HCT116 (cell line): ENCODE results near the gene GPD1L. TPM values are rescaled to one million over a fixed set of nuclear protein-coding genes. Genes with fewer than 3 reads are reported as not detected.

Experiments
- ATAC-seq: fragments of 200-7000 bp; cut with Tn5 transposase; 2 replicates; pipeline ENCODE4 v1.9.1; 2020; ENCODE audit warnings: mild to moderate bottlenecking, moderate library complexity
- BruUV-seq: library from RNA; stranded (reverse); fragments of 400-500 nt; replicated peaks from 2 replicates; lab custom pipeline; 2021; lab: Mats Ljungman, UMichigan
- CTCF ChIA-PET: fragments of 300-600 bp; sonication (Branson Sonifier 250); formaldehyde crosslinking; loops from one replicate; lab custom pipeline; 2021; ENCODE audit warnings: antibody characterized with exemption; lab: Charles Lee
- POLR2A ChIA-PET: fragments of 300-600, 350-600 bp; sonication (Branson Sonifier 250); formaldehyde crosslinking; loops from one replicate; lab custom pipeline; 2021; ENCODE audit warnings: antibody characterized with exemption; lab: Charles Lee
- RAD21 ChIA-PET, 2 experiments: fragments of 300-600 bp; sonication (Branson Sonifier 250); formaldehyde crosslinking; loops; one replicate each; lab custom pipeline; 2023; ENCODE audit warnings: low total read pairs in 2 of 2; ENCODE audit not compliant: uncharacterized antibody in 2 of 2, unreplicated experiment in 2 of 2, low non-redundant PET in 1 of 2; lab: Charles Lee
- DNase-seq: peaks from one replicate; pipeline ENCODE4 v3.0.0-alpha.2; 2010; ENCODE audit warnings: low read depth, low spot score
- H2AFZ ChIP-seq: fragments of 200-600 bp; shearing (Covaris generic), sonication (generic); 2 replicates; pipeline ENCODE4 v1.6.1; 2017; ENCODE audit warnings: low read depth, mixed run types, mixed read lengths, antibody characterized with exemption, low read length; ENCODE audit not compliant: poor library complexity, severe bottlenecking
- H3K27ac ChIP-seq: 2 replicates; pipeline ENCODE4 v1.5.1; 2012; ENCODE audit warnings: low read depth, low read length
- H3K27me3 ChIP-seq: fragments of 200-600 bp; sonication (generic); 2 replicates; pipeline ENCODE4 v1.6.1; 2016; ENCODE audit warnings: mixed run types, low read length, mixed read lengths; ENCODE audit not compliant: insufficient read depth
- H3K36me3 ChIP-seq, 2 experiments: fragments of 200-500 bp in 1 of 2; fragments of 200-600 bp in 1 of 2; sonication (Bioruptor generic) in 1 of 2; sonication (generic) in 1 of 2; 2 replicates each; pipeline versions ENCODE4 v1.5.1 to v1.6.1; 2014 to 2016; ENCODE audit warnings: low read length in 2 of 2, inconsistent platforms in 1 of 2, mixed read lengths in 1 of 2, mixed run types in 1 of 2; ENCODE audit not compliant: insufficient read depth in 2 of 2, control insufficient read depth in 1 of 2
- H3K4me1 ChIP-seq, 2 experiments: fragments of 200-600 bp in 1 of 2; sonication (generic) in 1 of 2; 2 replicates each; pipeline versions ENCODE4 v1.5.1 to v1.6.1; 2012 to 2017; ENCODE audit warnings: low read length in 2 of 2, inconsistent platforms in 1 of 2, mild to moderate bottlenecking in 1 of 2, mixed read lengths in 1 of 2, mixed run types in 1 of 2, moderate library complexity in 1 of 2; ENCODE audit not compliant: insufficient read depth in 2 of 2, control insufficient read depth in 1 of 2
- H3K4me2 ChIP-seq: fragments of 200-600 bp; sonication (generic); 2 replicates; pipeline ENCODE4 v1.6.1; 2017; ENCODE audit warnings: mixed run types, low read length, mixed read lengths
- H3K4me3 ChIP-seq, 2 experiments: fragments of 200-600 bp in 1 of 2; sonication (generic) in 1 of 2; replicated peaks in 1 of 2; 2 replicates each; pipeline ENCODE4 v1.5.1; 2011 to 2016; ENCODE audit warnings: low read length in 2 of 2, control low read depth in 1 of 2, low read depth in 1 of 2, mild to moderate bottlenecking in 1 of 2, mixed read lengths in 1 of 2, mixed run types in 1 of 2
- H3K79me2 ChIP-seq: fragments of 200-600 bp; sonication (generic); 2 replicates; pipeline ENCODE4 v1.6.1; 2017; ENCODE audit warnings: mild to moderate bottlenecking, mixed run types, low read length, moderate library complexity, mixed read lengths; ENCODE audit not compliant: insufficient read depth
- H3K9ac ChIP-seq: fragments of 200-600 bp; sonication (generic); 2 replicates; pipeline ENCODE4 v1.6.1; 2016; ENCODE audit warnings: low read length, mixed read lengths
- H3K9me2 ChIP-seq: fragments of 200-600 bp; sonication (generic), shearing (Covaris generic); 2 replicates; pipeline ENCODE4 v1.6.1; 2017; ENCODE audit warnings: mixed run types, mild to moderate bottlenecking, moderate library complexity; ENCODE audit not compliant: insufficient read depth
- H3K9me3 ChIP-seq, 2 experiments: fragments of 200-500 bp in 1 of 2; fragments of 200-600 bp in 1 of 2; sonication (Bioruptor generic) in 1 of 2; sonication (generic) in 1 of 2; 2 replicates each; pipeline ENCODE4 v1.6.1; 2014 to 2017; ENCODE audit warnings: low read length in 2 of 2, mixed read lengths in 2 of 2, inconsistent platforms in 1 of 2, low read depth in 1 of 2, mild to moderate bottlenecking in 1 of 2, mixed run types in 1 of 2, moderate library complexity in 1 of 2; ENCODE audit not compliant: control insufficient read depth in 1 of 2, insufficient read depth in 1 of 2
- H4K20me1 ChIP-seq: fragments of 200-600 bp; sonication (generic), shearing (Covaris generic); 2 replicates; pipeline ENCODE4 v1.6.1; 2017; ENCODE audit warnings: mixed run types, mild to moderate bottlenecking, moderate library complexity; ENCODE audit not compliant: insufficient read depth
- ELF1 ChIP-seq: IDR thresholded peaks from 2 replicates; pipeline ENCODE4 v1.6.1; 2012; ENCODE audit warnings: low read depth, borderline replicate concordance
- EZH2phosphoT487 ChIP-seq: fragments of 200-600 bp; IDR thresholded peaks from 2 replicates; pipeline ENCODE4 v1.6.1; 2018; ENCODE audit warnings: antibody characterized with exemption, borderline replicate concordance
- FOSL1 ChIP-seq: IDR thresholded peaks from 2 replicates; pipeline ENCODE4 v1.6.1; 2012; ENCODE audit warnings: low read depth
- JUND ChIP-seq: IDR thresholded peaks from 2 replicates; pipeline ENCODE4 v1.6.1; 2012
- POLR2A ChIP-seq: IDR thresholded peaks from 2 replicates; pipeline ENCODE4 v1.7.0; 2011; ENCODE audit warnings: borderline replicate concordance; ENCODE audit not compliant: insufficient read depth, insufficient read length; ENCODE audit errors: extremely low read depth
- POLR2AphosphoS5 ChIP-seq: IDR thresholded peaks from 2 replicates; pipeline ENCODE4 v1.6.1; 2011; ENCODE audit warnings: mild to moderate bottlenecking, low read depth, low read length, moderate library complexity
- RAD21 ChIP-seq: IDR thresholded peaks from 2 replicates; pipeline ENCODE4 v1.6.1; 2012; ENCODE audit warnings: low read depth, mild to moderate bottlenecking
- SIN3A ChIP-seq: IDR thresholded peaks from 2 replicates; pipeline ENCODE4 v1.6.1; 2012; ENCODE audit warnings: low read depth
- SRF ChIP-seq: IDR thresholded peaks from 2 replicates; pipeline ENCODE4 v1.6.1; 2012; ENCODE audit warnings: low read depth
- YY1 ChIP-seq: IDR thresholded peaks from 2 replicates; pipeline ENCODE4 v1.6.1; 2011; ENCODE audit warnings: low read length, low read depth, moderate library complexity, mild to moderate bottlenecking; ENCODE audit not compliant: insufficient replicate concordance; ENCODE audit errors: extremely low read depth
- ZFX ChIP-seq: fragments of 450-650 bp; IDR thresholded peaks from 2 replicates; pipeline ENCODE4 v1.6.1; 2017
- ZNF274 ChIP-seq: fragments of 200-500 bp; sonication (Bioruptor generic); IDR thresholded peaks from 2 replicates; pipeline ENCODE4 v1.6.1; 2014; ENCODE audit warnings: mild to moderate bottlenecking, low read depth, low read length, inconsistent platforms
- intact Hi-C: fragments of 100-400 bp; cut with micrococcal nuclease; formaldehyde crosslinking; loops from 2 replicates; pipeline ENCODE4 v1.10.0; 2022
- total RNA-seq: library from RNA; stranded (reverse); gene quantifications from one replicate; pipeline ENCODE4 v1.2.1, GENCODE V29; 2021; ENCODE audit not compliant: unreplicated experiment
- TF ChIP-seq, protein P1 (sequence below): IDR thresholded peaks from 2 replicates; pipeline ENCODE4 v1.6.1; 2012
- TF ChIP-seq, protein P2 (sequence below): IDR thresholded peaks from 2 replicates; pipeline ENCODE4 v1.6.1; 2011; ENCODE audit warnings: mild to moderate bottlenecking, low read length, moderate library complexity; ENCODE audit not compliant: insufficient replicate concordance; ENCODE audit errors: extremely low read depth
- TF ChIP-seq, protein P3 (sequence below): IDR thresholded peaks from 2 replicates; pipeline ENCODE4 v1.6.1; 2012

Gene GPD1L
- total RNA-seq, 1 experiment from 2014 or later: 21.9 TPM

GRCh38 chr3:32118215-32118614 is 11.8 kb downstream of the GPD1L start:
- Histone ChIP-seq H2AFZ (no peak overlapping the region), H3K4me1 (no peaks in the 10 kb centered on the region), H3K9me3 (no peaks in the 10 kb centered on the region), H3K27me3 (no peaks in the 10 kb centered on the region), H3K27ac (no peak overlapping the region), H3K9me2 (no peaks in the 10 kb centered on the region), H3K4me2 (no peak overlapping the region), H3K79me2 (no peaks in the 10 kb centered on the region)
- ChIA-PET CTCF (no interaction called here), POLR2A (no interaction called here)
- no TSS peak for BruUV-seq
- intact Hi-C loops: no loop called here
- TF ChIP-seq EZH2phosphoT487: no peak
- TF ChIP-seq, protein P1, sequence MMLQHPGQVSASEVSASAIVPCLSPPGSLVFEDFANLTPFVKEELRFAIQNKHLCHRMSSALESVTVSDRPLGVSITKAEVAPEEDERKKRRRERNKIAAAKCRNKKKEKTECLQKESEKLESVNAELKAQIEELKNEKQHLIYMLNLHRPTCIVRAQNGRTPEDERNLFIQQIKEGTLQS: no peak
- TF ChIP-seq YY1: no peak
- TF ChIP-seq, protein P2, sequence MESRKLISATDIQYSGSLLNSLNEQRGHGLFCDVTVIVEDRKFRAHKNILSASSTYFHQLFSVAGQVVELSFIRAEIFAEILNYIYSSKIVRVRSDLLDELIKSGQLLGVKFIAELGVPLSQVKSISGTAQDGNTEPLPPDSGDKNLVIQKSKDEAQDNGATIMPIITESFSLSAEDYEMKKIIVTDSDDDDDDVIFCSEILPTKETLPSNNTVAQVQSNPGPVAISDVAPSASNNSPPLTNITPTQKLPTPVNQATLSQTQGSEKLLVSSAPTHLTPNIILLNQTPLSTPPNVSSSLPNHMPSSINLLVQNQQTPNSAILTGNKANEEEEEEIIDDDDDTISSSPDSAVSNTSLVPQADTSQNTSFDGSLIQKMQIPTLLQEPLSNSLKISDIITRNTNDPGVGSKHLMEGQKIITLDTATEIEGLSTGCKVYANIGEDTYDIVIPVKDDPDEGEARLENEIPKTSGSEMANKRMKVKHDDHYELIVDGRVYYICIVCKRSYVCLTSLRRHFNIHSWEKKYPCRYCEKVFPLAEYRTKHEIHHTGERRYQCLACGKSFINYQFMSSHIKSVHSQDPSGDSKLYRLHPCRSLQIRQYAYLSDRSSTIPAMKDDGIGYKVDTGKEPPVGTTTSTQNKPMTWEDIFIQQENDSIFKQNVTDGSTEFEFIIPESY: no peak
- TF ChIP-seq, all 23 proteins: peak for 0
- H3K4me3 ChIP-seq: no peak overlapping the region
- ATAC-seq (no peak), DNase-seq (no peak)
- no peak overlapping the region for H3K9ac ChIP-seq
- H4K20me1 ChIP-seq: no peaks in the 10 kb centered on the region
- RAD21 ChIA-PET: no interaction called here
- H3K36me3 ChIP-seq: no peaks in the 10 kb centered on the region

DNA sequence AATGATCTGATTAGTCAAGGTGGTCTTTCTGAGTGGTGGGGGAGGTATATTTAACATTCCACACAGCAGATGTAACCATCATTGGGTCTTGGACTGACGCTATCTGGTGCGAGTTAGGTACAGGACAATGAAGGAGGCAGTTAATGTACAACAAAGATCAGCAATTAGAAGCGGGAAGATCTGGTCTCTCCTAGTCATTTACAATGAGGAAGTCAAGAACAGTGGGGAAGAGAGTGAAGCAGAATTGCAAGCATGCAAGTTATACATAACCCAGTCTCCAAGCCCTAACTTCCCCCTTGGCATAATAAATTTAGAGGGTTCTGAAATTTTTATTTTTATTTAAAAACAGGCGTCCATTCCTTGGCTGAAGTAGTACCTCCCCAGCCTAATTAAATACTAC is 14.1 kb downstream of the GPD1L start:
- no TSS peak for BruUV-seq
- H3K9ac ChIP-seq: no peak overlapping the region
- H3K9me2 ChIP-seq: no peaks in the 10 kb centered on the region; the same call in 1 of the 2 replicates
- no peaks in the 10 kb centered on the region for H3K9me3 ChIP-seq
- intact Hi-C loops: no loop called here
- no peak overlapping the region for H3K4me2 ChIP-seq
- H2AFZ ChIP-seq: no peak overlapping the region
- DNase-seq (no peak), ATAC-seq (no peak)
- no peaks in the 10 kb centered on the region for H3K27me3 ChIP-seq
- POLR2A ChIA-PET: no interaction called here
- no peak overlapping the region for H3K27ac ChIP-seq
- CTCF ChIA-PET: no interaction called here
- no peak overlapping the region for H3K4me3 ChIP-seq
- H3K79me2 ChIP-seq: no peaks in the 10 kb centered on the region
- no peaks in the 10 kb centered on the region for H4K20me1 ChIP-seq
- no peaks in the 10 kb centered on the region for H3K36me3 ChIP-seq
- RAD21 ChIA-PET: no interaction called here
- H3K4me1 ChIP-seq: no peaks in the 10 kb centered on the region
- no peak for TF ChIP-seq ZFX
- TF ChIP-seq RAD21: no peak
- no peak for TF ChIP-seq POLR2A
- no peak for TF ChIP-seq ZNF274
- no peak for TF ChIP-seq POLR2AphosphoS5
- no peak for TF ChIP-seq FOSL1
- TF ChIP-seq SRF: no peak
- TF ChIP-seq, protein P3, sequence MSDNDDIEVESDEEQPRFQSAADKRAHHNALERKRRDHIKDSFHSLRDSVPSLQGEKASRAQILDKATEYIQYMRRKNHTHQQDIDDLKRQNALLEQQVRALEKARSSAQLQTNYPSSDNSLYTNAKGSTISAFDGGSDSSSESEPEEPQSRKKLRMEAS: no peak
- TF ChIP-seq JUND: no peak
- no peak for TF ChIP-seq SIN3A
- TF ChIP-seq, protein P2: no peak
- no peak for TF ChIP-seq YY1
- no peak for TF ChIP-seq EZH2phosphoT487
- TF ChIP-seq ELF1: no peak
